ENCODE results near the gene RPL18A. TPM values are rescaled to one million over a fixed set of nuclear protein-coding genes. Genes with fewer than 3 reads are reported as not detected.
A peak's percentile ranks its signal among the peaks of the same experiment; 100 is the strongest.

Gene RPL18A
- total and polyA plus RNA-seq, 7 experiments from 2014 or later = 2,413 to 4,833 (median 3,412) TPM

GRCh38 chr19:17874758-17875135, 15.0 kb downstream of the RPL18A start:
- DNase-seq = no peak
- ChIA-PET CTCF (no interaction called here), POLR2A (no interaction called here)
- intact Hi-C loops (cut with micrococcal nuclease) = loop anchor here (1.0 to 10.0 kb wide), 6 partner anchors 15 to 800 kb away; partner anchors contain the start of genes HAUS8 (in 1 of the 2), JAK3 (in 1 of the 2), MYO9B (in 1 of the 2) and RPL18A (in 1 of the 2)
- Mint-ChIP-seq H3K4me3 (peak overlapping the region; percentile 54 to 87 (median 83)), H3K27ac (peak overlapping the region in 8 of 9 donors; percentile 62 to 85 (median 74)), H3K36me3 (no peaks in the 10 kb centered on the region), H3K9me3 (no peaks in the 10 kb centered on the region), H3K4me1 (peaks cover 0 to 30% (median 10%) of the 10 kb centered on the region in 7 donors), H3K27me3 (peaks cover 0 to 2% (median 0%) of the 10 kb centered on the region in 5 donors)
- Histone ChIP-seq H3K9me3 (ENCODE audit: control insufficient read depth in 2 of 3, low read length in 3 of 3) (no peaks in the 10 kb centered on the region), H3K4me3 (ENCODE audit: low read length) (no peak overlapping the region), H3K27me3 (ENCODE audit: control insufficient read depth in 2 of 2, insufficient read depth in 2 of 2, low read length in 2 of 2) (no peaks in the 10 kb centered on the region), H3K4me1 (ENCODE audit: control insufficient read depth in 2 of 2, insufficient read depth in 2 of 2, low read length in 2 of 2) (peaks cover 10 to 11% of the 10 kb centered on the region in 2 donors), H3K36me3 (ENCODE audit: control insufficient read depth in 2 of 3, insufficient read depth in 3 of 3, low read length in 3 of 3) (no peaks in the 10 kb centered on the region), H3K27ac (ENCODE audit: low read depth, low read length) (no peak overlapping the region)
- no peak for ATAC-seq

GRCh38 chr19:17877696-17878095, 18.0 kb downstream of the RPL18A start:
- intact Hi-C loops (cut with micrococcal nuclease) = loop anchor here in 1 of 2 donors (10.0 kb wide), 1 partner anchor 803 kb away; the partner anchor contains the start of genes HAUS8 and MYO9B
- H3K36me3 Mint-ChIP-seq = no peaks in the 10 kb centered on the region
- DNase-seq (no peak), ATAC-seq (no peak)
- ChIA-PET CTCF (no interaction called here), POLR2A (interaction anchor here (2.0 kb wide), 1 partner anchor 18 kb away, joined by 6 read pairs; the partner anchor contains the start of gene RPL18A)
- H3K27ac Mint-ChIP-seq = peak overlapping the region in 1 of 9 donors; percentile 41
- H3K4me1 Mint-ChIP-seq = peaks cover 0 to 14% (median 5%) of the 10 kb centered on the region in 7 donors
- no peaks in the 10 kb centered on the region for H3K27me3 ChIP-seq (ENCODE audit: control insufficient read depth in 2 of 2, insufficient read depth in 2 of 2, low read length in 2 of 2)
- no peaks in the 10 kb centered on the region for H3K36me3 ChIP-seq (ENCODE audit: control insufficient read depth in 2 of 3, insufficient read depth in 3 of 3, low read length in 3 of 3)
- H3K4me3 Mint-ChIP-seq = no peak overlapping the region
- no peak overlapping the region for H3K27ac ChIP-seq (ENCODE audit: low read depth, low read length)
- H3K4me3 ChIP-seq (ENCODE audit: low read length) = no peak overlapping the region
- no peaks in the 10 kb centered on the region for H3K9me3 ChIP-seq (ENCODE audit: control insufficient read depth in 2 of 3, low read length in 3 of 3)
- peaks cover 6 to 7% of the 10 kb centered on the region in 2 donors for H3K4me1 ChIP-seq (ENCODE audit: control insufficient read depth in 2 of 2, insufficient read depth in 2 of 2, low read length in 2 of 2)
- no peaks in the 10 kb centered on the region for H3K9me3 Mint-ChIP-seq
- H3K27me3 Mint-ChIP-seq = peaks cover 0 to 2% (median 0%) of the 10 kb centered on the region in 5 donors

- Histone ChIP-seq H3K36me3 (ENCODE audit: control insufficient read depth in 2 of 3, insufficient read depth in 3 of 3, low read length in 3 of 3) (no peaks in the 10 kb centered on the region), H3K27ac (ENCODE audit: low read depth, low read length) (no peak overlapping the region), H3K27me3 (ENCODE audit: control insufficient read depth in 2 of 2, insufficient read depth in 2 of 2, low read length in 2 of 2) (no peaks in the 10 kb centered on the region), H3K9me3 (ENCODE audit: control insufficient read depth in 2 of 3, low read length in 3 of 3) (no peaks in the 10 kb centered on the region), H3K4me1 (ENCODE audit: control insufficient read depth in 2 of 2, insufficient read depth in 2 of 2, low read length in 2 of 2) (no peaks in the 10 kb centered on the region), H3K4me3 (ENCODE audit: low read length) (no peak overlapping the region)
- ChIA-PET POLR2A (interaction anchor here (0.6 kb wide), 1 partner anchor 197 kb away, joined by 7 read pairs; no protein-coding TSS in a partner anchor), CTCF (interaction anchor here (0.6 kb wide), 1 partner anchor 24 kb away, joined by 3 read pairs; no protein-coding TSS in a partner anchor)
- DNase-seq (no peak), ATAC-seq (no peak)
- Mint-ChIP-seq H3K4me1 (peaks cover 0 to 3% (median 3%) of the 10 kb centered on the region in 7 donors), H3K9me3 (no peaks in the 10 kb centered on the region), H3K27me3 (peaks cover 0 to 2% (median 0%) of the 10 kb centered on the region in 5 donors), H3K36me3 (no peaks in the 10 kb centered on the region), H3K27ac (peak overlapping the region in 1 of 9 donors; percentile 38), H3K4me3 (no peak overlapping the region)
- intact Hi-C loops (cut with micrococcal nuclease) = loop anchor here in 1 of 2 donors (10.0 kb wide), 1 partner anchor 805 kb away; the partner anchor contains the start of genes HAUS8 and MYO9B
These were observed 19.8 kb downstream of the RPL18A start for GRCh38 chr19:17879466-17879865.

- peaks cover 0 to 4% (median 0%) of the 10 kb centered on the region in 5 donors for H3K36me3 Mint-ChIP-seq
- ATAC-seq = no peak
- Histone ChIP-seq H3K36me3 (ENCODE audit: control insufficient read depth in 2 of 3, insufficient read depth in 3 of 3, low read length in 3 of 3) (no peaks in the 10 kb centered on the region), H3K27ac (ENCODE audit: low read depth, low read length) (no peak overlapping the region), H3K4me1 (ENCODE audit: control insufficient read depth in 2 of 2, insufficient read depth in 2 of 2, low read length in 2 of 2) (no peaks in the 10 kb centered on the region), H3K27me3 (ENCODE audit: control insufficient read depth in 2 of 2, insufficient read depth in 2 of 2, low read length in 2 of 2) (no peaks in the 10 kb centered on the region), H3K9me3 (ENCODE audit: control insufficient read depth in 2 of 3, low read length in 3 of 3) (no peaks in the 10 kb centered on the region), H3K4me3 (ENCODE audit: low read length) (no peak overlapping the region)
- no peaks in the 10 kb centered on the region for H3K4me1 Mint-ChIP-seq
- intact Hi-C loops (cut with micrococcal nuclease) = no loop called here
- ChIA-PET CTCF (no interaction called here), POLR2A (no interaction called here)
- no peak overlapping the region for H3K27ac Mint-ChIP-seq
- no peaks in the 10 kb centered on the region for H3K9me3 Mint-ChIP-seq
- H3K4me3 Mint-ChIP-seq = no peak overlapping the region
- no peaks in the 10 kb centered on the region for H3K27me3 Mint-ChIP-seq
- DNase-seq = no peak
These were observed 22.0 kb downstream of the RPL18A start for GRCh38 chr19:17881701-17882100.

GRCh38 chr19:17883627-17884410, 24.1 kb downstream of the RPL18A start:
- DNase-seq = no peak
- no peaks in the 10 kb centered on the region for H3K27me3 Mint-ChIP-seq
- H3K4me3 Mint-ChIP-seq = no peak overlapping the region
- H3K27ac ChIP-seq (ENCODE audit: low read depth, low read length) = no peak overlapping the region
- H3K27ac Mint-ChIP-seq = no peak overlapping the region
- no peak overlapping the region for H3K4me3 ChIP-seq (ENCODE audit: low read length)
- intact Hi-C loops (cut with micrococcal nuclease) = no loop called here
- H3K27me3 ChIP-seq (ENCODE audit: control insufficient read depth in 2 of 2, insufficient read depth in 2 of 2, low read length in 2 of 2) = no peaks in the 10 kb centered on the region
- H3K9me3 ChIP-seq (ENCODE audit: control insufficient read depth in 2 of 3, low read length in 3 of 3) = no peaks in the 10 kb centered on the region
- H3K4me1 ChIP-seq (ENCODE audit: control insufficient read depth in 2 of 2, insufficient read depth in 2 of 2, low read length in 2 of 2) = no peaks in the 10 kb centered on the region
- peaks cover 0 to 10% (median 4%) of the 10 kb centered on the region in 5 donors for H3K36me3 Mint-ChIP-seq
- no peak for ATAC-seq
- CTCF ChIA-PET = no interaction called here
- no peaks in the 10 kb centered on the region for H3K4me1 Mint-ChIP-seq
- POLR2A ChIA-PET = no interaction called here
- H3K36me3 ChIP-seq (ENCODE audit: control insufficient read depth in 2 of 3, insufficient read depth in 3 of 3, low read length in 3 of 3) = no peaks in the 10 kb centered on the region
- H3K9me3 Mint-ChIP-seq = no peaks in the 10 kb centered on the region

GRCh38 chr19:17886515-17886914, 26.8 kb downstream of the RPL18A start:
- no peaks in the 10 kb centered on the region for H3K4me1 ChIP-seq (ENCODE audit: control insufficient read depth in 2 of 2, insufficient read depth in 2 of 2, low read length in 2 of 2)
- CTCF ChIA-PET = no interaction called here

More at GRCh38 chr19:17886515-17886914, 26.8 kb downstream of the RPL18A start:
- no peaks in the 10 kb centered on the region for H3K4me1 Mint-ChIP-seq
- H3K27ac Mint-ChIP-seq = no peak overlapping the region
- Histone ChIP-seq H3K9me3 (ENCODE audit: control insufficient read depth in 2 of 3, low read length in 3 of 3) (no peaks in the 10 kb centered on the region), H3K27ac (ENCODE audit: low read depth, low read length) (no peak overlapping the region), H3K36me3 (ENCODE audit: control insufficient read depth in 2 of 3, insufficient read depth in 3 of 3, low read length in 3 of 3) (peaks cover 0 to 3% (median 0%) of the 10 kb centered on the region in 3 experiments), H3K27me3 (ENCODE audit: control insufficient read depth in 2 of 2, insufficient read depth in 2 of 2, low read length in 2 of 2) (no peaks in the 10 kb centered on the region), H3K4me3 (ENCODE audit: low read length) (no peak overlapping the region)
- POLR2A ChIA-PET = interaction anchor here (0.6 kb wide), 1 partner anchor 961 kb away, joined by 3 read pairs; no protein-coding TSS in a partner anchor
- no peak overlapping the region for H3K4me3 Mint-ChIP-seq
- no peak for ATAC-seq
- no peak for DNase-seq
- intact Hi-C loops (cut with micrococcal nuclease) = no loop called here
- no peaks in the 10 kb centered on the region for H3K27me3 Mint-ChIP-seq
- H3K9me3 Mint-ChIP-seq = no peaks in the 10 kb centered on the region
- peaks cover 0 to 26% (median 7%) of the 10 kb centered on the region in 5 donors for H3K36me3 Mint-ChIP-seq

Data from naive thymus-derived CD4-positive, alpha-beta T cell (primary cell).